HG03469 (cell line): ENCODE measurements around the gene HABP4.
"Not testable (repeated sequence)": the region's sequence is repeated elsewhere in the genome, so short reads cannot be mapped to it uniquely, and the experiment has no call there.

Source experiments
- ATAC-seq: cut with Tn5 transposase; IDR thresholded peaks from one replicate; pipeline ENCODE4 v1.9.1; 2021; ENCODE audit warnings: mild to moderate bottlenecking, moderate library complexity, moderate number of reproducible peaks; ENCODE audit not compliant: unreplicated experiment

Gene HABP4

GRCh38 chr9:96496368-96497116 lies 46.6 kb downstream of the HABP4 start:
- ATAC-seq = no peak

- no peak for ATAC-seq
These were observed 47.1 kb downstream of the HABP4 start for GRCh38 chr9:96497117-96497399.

GRCh38 chr9:96498796-96499195 lies 48.8 kb downstream of the HABP4 start:
- no peak for ATAC-seq

- no peak for ATAC-seq
These were observed 49.3 kb downstream of the HABP4 start for GRCh38 chr9:96499257-96499656.

GRCh38 chr9:96500696-96501632 lies 51.0 kb downstream of the HABP4 start:
- no peak for ATAC-seq

- no peak for ATAC-seq
These were observed 51.9 kb downstream of the HABP4 start for GRCh38 chr9:96501633-96502538.

GRCh38 chr9:96502539-96503373 lies 52.8 kb downstream of the HABP4 start:
- no peak for ATAC-seq

GRCh38 chr9:96503374-96503748 lies 53.4 kb downstream of the HABP4 start:
- ATAC-seq = not testable (repeated sequence)

GRCh38 chr9:96503918-96504317 lies 53.9 kb downstream of the HABP4 start:
- ATAC-seq = no peak

GRCh38 chr9:96505316-96505991 lies 55.5 kb downstream of the HABP4 start:
- no peak for ATAC-seq

- no peak for ATAC-seq
These were observed 58.4 kb downstream of the HABP4 start for GRCh38 chr9:96508227-96508940.

GRCh38 chr9:96509026-96509425 lies 59.1 kb downstream of the HABP4 start:
- no peak for ATAC-seq

GRCh38 chr9:96509848-96510247 lies 59.9 kb downstream of the HABP4 start:
- no peak for ATAC-seq

GRCh38 chr9:96510258-96510657 lies 60.3 kb downstream of the HABP4 start:
- no peak for ATAC-seq

GRCh38 chr9:96512240-96512639 lies 62.3 kb downstream of the HABP4 start:
- ATAC-seq = no peak

- no peak for ATAC-seq
These were observed 63.7 kb downstream of the HABP4 start for GRCh38 chr9:96513622-96514021.

GRCh38 chr9:96514108-96514799 lies 64.3 kb downstream of the HABP4 start:
- ATAC-seq = no peak

- ATAC-seq = no peak
These were observed 64.8 kb downstream of the HABP4 start for GRCh38 chr9:96514800-96515158.
